Myocyte (in vitro differentiated cells): ENCODE measurements around the gene RNPS1. TPM values are rescaled to one million over a fixed set of nuclear protein-coding genes. Genes with fewer than 3 reads are reported as not detected.
"Not testable (repeated sequence)": the region's sequence is repeated elsewhere in the genome, so short reads cannot be mapped to it uniquely, and the experiment has no call there.

Experiments
- DNase-seq: peaks from one replicate; pipeline ENCODE4 v3.0.0-alpha.2; 2012; ENCODE audit warnings: low read depth
- total RNA-seq: library from RNA; depleted of rRNA; stranded (reverse); fragments of >200 nt; gene quantifications from 2 replicates; pipeline ENCODE4 v1.2.3, GENCODE V29; 2014

The RNPS1 gene
- total RNA-seq, 1 donor from 2014 or later, result 136 TPM

DNA sequence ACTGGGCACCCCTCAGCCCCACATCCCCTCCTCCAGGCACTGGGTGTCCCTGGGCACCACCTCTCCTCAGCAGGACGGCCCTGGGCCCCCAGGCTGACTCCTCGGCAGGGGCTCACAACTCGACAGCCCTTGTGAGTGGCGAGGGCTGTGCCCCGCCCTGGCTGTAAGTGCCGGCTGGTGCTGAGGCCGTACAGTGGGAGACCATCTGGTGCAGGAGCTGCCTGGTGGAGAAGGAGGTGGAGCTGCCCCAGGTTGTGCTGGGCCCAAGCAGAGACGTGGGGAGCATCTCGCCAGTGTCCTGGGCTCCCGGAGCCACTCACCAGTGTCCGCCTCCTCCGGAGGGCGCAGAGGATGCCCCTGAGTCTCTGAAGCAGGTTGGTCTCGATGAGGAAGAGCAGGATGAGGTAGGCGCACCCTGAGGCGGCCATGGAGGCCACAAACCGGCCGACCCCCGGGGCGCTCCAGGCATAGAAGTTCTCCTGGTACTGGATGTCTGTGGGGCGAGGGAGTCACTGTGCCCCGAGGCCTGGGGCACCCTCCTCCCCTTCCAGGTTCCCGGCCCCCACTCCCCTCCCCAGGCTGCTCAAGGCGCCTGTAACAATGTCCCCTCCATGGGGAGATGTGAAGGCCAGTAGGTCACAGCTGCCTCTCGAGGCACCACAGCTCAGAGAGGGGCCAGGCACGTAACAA, 15.1 kb upstream of the RNPS1 start:
- no peak for DNase-seq

GRCh38 chr16:2282262-2282661, 14.3 kb upstream of the RNPS1 start:
- DNase-seq, result no peak

DNA sequence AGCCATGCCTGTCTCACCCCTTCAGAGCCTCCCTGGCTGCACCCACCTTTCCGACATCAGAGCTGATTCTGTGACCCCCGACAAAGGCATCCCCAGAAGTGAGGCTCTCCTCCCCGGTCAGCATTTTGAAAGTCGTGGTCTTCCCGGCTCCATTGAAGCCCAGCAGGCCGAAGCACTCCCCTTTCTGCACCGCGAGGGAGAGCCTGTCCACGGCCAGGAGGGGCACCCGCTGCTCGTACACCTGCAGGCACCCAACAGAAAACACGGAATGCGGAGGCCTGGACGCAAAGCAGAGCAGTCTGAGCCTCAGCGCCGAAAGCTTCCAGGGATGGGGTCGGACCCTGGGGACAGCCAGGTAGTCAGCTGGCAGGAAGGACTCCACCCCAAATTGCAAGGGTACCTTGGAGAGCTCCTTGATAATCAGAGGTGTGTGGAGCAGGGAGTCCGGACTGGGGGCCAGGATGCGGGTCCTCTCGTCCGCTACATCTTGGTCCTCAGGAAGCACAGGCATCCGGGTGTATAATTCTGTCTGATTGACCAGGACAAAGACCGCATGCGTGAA, 13.1 kb upstream of the RNPS1 start:
- DNase-seq, result no peak

DNA sequence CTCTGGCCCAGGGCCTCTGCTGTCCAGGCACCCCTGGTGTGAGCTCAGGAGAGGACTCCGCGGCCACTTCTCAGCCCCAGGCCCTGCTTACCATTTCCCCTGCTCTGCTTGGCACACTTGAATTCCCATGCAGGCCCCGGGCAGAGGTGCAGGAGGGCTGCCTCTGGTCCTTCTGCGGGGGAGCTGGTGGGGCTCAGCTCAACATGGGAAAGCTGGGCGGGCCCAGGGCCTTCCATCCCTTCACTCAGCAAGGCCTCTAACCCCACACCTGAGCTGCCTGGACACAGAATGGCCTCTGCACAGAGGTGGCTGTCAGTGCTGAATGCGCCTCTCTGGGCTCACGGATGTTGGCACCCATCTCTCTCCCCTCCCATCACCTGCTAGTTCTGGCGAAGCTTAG, 12.5 kb upstream of the RNPS1 start:
- no peak for DNase-seq

GRCh38 chr16:2278956-2279800, 11.3 kb upstream of the RNPS1 start:
- peak; percentile 88 for DNase-seq

GRCh38 chr16:2278272-2278608, 10.3 kb upstream of the RNPS1 start:
- DNase-seq, result no peak

GRCh38 chr16:2277466-2278271, 9.7 kb upstream of the RNPS1 start:
- no peak for DNase-seq

- DNase-seq, result no peak
These were observed 8.7 kb upstream of the RNPS1 start for GRCh38 chr16:2276368-2277195.

DNA sequence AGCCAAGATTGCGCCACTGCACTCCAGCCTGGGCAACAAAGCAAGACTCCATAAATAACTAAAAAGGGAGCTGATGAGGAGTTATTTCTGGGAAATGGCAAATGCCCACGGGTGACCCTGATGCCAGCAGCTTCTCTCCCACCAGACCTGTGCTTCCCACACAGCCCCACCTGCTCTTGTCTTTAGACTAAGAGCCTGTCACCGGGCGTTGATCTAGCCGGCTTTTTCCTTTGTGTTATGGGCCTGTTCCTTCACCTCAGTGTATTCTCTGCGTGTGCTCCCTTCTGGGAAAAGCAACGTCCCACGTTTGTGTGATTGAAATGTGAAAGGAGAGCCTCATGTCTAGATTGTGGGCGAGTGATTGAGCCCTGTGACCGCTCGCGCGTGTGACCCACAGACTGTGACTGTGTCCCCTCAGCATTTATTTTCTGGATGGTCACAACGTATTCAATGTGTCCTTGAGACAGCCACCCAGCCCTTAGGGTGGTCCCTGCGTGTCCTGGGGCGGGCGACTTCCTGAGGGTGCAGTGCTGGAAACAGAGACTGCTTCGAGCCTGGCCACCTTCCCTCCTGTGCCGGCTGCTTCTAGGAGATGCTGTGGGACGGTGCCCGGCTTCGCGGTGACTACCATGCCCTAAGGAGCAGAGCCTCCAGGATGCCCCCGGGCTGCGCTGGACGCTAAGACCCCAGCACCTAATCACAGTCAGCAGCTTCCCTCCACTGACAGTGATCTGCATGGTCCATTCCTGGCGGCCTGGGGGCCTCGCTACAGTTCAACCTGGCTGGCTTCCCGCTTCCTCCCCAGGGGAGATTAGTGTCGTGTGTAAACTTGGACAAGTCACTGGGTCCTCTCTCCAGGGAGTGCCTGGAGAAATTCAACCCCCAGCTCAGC, 7.8 kb upstream of the RNPS1 start:
- DNase-seq, result peak; percentile 23

- no peak for DNase-seq
These were observed 6.0 kb upstream of the RNPS1 start for GRCh38 chr16:2273931-2274330.

DNA sequence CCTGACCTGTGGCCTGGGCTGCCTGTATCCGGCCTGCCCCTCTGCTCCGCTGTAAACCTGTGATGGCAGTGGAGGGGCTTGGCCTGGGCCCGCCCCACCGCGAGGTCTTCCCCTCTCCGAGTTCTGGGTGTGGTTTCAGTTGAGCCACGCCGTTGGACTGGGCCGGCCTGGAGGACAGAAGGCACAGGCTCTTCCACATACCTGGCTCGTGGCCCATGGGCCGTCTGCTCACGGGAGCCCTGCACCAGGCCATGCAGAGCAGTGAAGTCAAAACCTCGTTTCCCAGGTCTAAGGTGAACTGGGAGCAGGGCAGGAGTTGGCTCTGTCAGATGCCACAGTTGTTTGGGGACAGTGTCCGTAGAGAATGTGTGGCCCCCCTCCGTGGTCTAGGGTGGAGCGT, 5.6 kb upstream of the RNPS1 start:
- no peak for DNase-seq

- no peak for DNase-seq
These were observed 4.0 kb upstream of the RNPS1 start for GRCh38 chr16:2271848-2272461.

GRCh38 chr16:2270588-2271470, 2.9 kb upstream of the RNPS1 start:
- no peak for DNase-seq

- DNase-seq, result no peak
These were observed 2.1 kb upstream of the RNPS1 start for GRCh38 chr16:2270070-2270462.

- DNase-seq, result not testable (repeated sequence)
These were observed 417 bp downstream of the RNPS1 start for GRCh38 chr16:2267505-2267912.

DNA sequence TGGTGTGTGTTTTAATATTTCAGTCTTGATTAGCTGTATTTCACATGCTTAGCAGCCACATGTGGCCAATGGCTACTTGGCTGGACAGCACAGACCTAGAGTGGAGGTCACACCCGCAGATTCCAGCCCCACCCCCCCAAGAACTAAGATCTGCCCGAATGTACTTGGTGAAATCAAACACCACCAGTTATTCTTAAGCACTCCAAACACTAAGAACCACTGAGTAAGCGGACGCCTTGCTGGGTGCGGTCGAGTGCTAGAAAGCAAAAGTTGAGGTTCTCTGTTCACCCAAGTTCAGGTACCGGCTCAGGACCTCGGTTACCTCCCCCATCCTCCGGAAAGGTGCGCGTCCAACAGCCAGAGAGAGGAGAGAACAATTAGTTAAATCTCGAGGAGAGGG, 1.0 kb downstream of the RNPS1 start:
- DNase-seq, result peak; percentile 49

DNA sequence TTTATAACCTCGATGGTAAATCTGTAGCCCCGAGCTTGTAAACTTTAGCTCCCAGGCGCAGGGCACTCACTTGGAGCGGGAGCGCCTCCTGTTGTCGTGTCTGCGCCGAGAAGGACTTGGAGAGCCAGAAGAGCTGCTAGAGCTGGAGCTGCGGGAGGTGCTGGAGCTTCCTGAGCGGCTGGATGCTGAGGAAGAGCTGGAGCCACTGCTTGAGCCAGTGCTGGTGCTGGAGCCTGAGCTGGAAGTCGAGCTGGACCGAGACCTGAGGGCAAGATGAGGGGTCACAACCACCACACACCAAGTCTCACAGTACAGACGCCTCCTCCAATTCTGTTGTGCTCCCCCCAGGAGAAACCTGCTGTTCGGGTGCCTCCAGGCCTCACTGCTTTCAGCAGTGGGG, 4.9 kb downstream of the RNPS1 start:
- DNase-seq, result not testable (repeated sequence)

DNA sequence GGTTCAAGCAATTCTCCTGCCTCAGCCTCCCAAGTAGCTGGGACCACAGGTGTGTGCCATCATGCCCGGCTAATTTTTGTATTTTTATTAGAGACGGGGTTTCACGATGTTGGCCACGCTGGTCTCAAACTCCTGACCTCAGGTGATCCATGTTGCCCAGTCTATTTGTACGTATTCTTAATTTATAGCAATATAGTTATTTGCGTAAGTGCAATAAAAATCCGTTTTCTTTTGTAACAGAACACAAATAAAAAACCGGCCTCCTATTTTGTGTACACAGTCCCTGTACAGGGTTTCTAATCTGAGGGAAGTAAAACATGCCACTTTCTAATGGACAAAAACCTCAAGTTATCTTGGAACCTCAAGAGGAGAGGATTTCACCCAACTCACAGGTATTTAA, 7.7 kb downstream of the RNPS1 start:
- DNase-seq, result no peak
